SKM-1 (cell line): Measurements from ENCODE around the gene UBAC2.
"Not testable (repeated sequence)": the region's sequence is repeated elsewhere in the genome, so short reads cannot be mapped to it uniquely, and the experiment has no call there.

ENCODE experiments used
- DNase-seq: peaks from one replicate; lab custom pipeline; 2025; ENCODE audit not compliant: unreplicated experiment; lab: John Stamatoyannopoulos, UW

UBAC2 gene

GRCh38 chr13:99386495-99386894 lies 185.8 kb downstream of the UBAC2 start:
- DNase-seq: no peak

- DNase-seq: no peak
These were observed 186.5 kb downstream of the UBAC2 start for GRCh38 chr13:99386911-99387788.

DNA sequence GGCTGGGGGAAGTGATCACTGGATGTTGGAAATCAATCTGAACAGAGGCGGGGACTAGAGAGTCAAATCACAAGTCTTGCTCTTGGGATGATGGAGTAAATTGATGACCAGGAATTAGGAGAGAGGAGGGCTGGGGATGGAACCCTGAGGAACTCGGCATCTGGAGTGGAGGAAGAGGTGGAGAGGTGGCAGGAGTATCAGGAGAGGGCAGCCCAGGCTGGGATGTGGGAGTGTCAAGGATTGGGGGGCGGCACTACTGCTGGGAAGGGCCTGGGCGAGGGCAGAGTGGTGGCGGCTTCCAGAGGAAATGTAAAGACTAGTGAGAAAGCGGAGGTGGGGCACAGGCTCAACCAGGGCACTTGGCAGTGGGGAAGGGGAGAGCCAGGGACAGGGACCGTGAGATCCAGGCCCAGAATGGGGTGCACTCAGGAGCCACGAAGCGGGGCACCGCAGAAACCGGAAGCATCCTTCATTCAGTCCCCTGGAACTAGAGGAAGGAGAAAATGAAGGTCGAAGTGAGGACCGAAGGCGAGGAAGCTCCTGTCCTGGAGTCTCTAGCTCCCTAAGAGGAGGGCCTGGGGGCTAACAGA lies 187.8 kb downstream of the UBAC2 start:
- DNase-seq: no peak

DNA sequence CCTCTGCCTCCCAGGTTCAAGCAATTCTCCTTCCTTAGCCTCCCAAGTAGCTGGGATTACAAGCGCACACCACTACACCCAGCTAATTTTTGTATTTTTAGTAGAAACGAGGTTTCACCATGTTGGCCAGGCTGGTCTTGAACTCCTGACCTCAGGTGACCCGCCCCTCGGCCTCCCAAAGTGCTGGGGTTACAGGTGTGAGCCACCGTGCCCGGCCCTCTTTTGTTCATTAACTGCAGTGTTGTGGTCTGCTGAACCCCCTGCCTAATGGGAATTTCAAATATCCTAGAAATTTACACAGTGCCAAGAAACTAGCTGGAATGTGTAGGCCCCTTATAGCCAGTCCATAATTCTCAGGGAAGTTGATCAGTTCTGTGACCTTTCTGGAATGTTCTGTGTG lies 188.4 kb downstream of the UBAC2 start:
- DNase-seq: not testable (repeated sequence)

- no peak for DNase-seq
These were observed 189.1 kb downstream of the UBAC2 start for GRCh38 chr13:99389520-99390304.

GRCh38 chr13:99390601-99391000 lies 189.9 kb downstream of the UBAC2 start:
- no peak for DNase-seq

DNA sequence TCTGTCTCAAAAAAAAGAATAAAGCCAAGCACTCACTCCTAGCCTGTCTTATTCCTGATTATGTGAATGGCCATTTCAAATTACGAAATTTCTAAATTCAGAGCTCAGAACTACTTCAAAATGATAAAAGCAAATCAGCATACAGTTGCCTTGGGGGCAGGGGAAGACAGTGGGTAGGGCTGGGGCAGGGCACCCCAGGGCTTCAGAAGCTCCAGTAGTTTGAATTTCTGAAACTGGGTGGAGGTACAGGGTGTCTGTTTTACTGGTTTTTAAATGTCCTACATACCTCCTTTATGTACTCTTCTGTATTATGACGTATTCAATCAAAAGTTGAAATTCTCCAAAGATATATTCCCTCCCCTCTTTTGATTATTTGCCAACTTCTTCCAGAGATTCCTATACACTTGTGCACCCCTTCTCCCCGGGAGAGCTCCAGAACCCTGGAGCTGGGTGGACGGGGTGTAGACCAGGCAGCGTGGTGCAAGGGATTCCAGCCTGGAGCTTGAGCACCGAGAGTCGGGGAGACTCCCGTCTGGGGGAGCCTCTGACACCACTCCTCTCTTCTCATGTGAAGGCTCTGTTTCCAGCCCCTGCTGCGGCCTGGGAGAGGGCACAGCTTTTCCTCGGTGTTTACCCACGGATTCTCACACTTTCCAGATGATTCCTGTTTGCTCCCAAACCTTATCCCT lies 191.3 kb downstream of the UBAC2 start:
- no peak for DNase-seq

- DNase-seq: no peak
These were observed 191.9 kb downstream of the UBAC2 start for GRCh38 chr13:99392470-99393135.

DNA sequence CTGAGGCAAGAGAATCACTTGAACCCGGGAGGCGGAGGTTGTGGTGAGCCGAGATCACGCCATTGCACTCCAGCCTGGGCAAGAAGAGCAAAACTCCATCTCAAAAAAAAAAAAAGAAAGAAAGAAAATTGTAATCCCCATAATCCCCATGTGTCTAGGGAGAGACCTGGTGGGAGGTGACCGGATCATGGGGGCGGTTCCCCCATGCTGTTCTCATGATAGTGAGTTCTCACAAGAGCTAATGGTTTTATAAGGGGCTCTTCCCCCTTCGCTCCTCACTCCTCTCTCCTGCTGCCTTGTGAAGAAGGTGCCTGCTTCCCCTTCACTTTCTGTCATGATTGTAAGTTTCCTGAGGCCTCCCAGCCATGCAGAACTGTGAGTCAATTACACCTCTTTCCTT lies 192.7 kb downstream of the UBAC2 start:
- not testable (repeated sequence) for DNase-seq

DNA sequence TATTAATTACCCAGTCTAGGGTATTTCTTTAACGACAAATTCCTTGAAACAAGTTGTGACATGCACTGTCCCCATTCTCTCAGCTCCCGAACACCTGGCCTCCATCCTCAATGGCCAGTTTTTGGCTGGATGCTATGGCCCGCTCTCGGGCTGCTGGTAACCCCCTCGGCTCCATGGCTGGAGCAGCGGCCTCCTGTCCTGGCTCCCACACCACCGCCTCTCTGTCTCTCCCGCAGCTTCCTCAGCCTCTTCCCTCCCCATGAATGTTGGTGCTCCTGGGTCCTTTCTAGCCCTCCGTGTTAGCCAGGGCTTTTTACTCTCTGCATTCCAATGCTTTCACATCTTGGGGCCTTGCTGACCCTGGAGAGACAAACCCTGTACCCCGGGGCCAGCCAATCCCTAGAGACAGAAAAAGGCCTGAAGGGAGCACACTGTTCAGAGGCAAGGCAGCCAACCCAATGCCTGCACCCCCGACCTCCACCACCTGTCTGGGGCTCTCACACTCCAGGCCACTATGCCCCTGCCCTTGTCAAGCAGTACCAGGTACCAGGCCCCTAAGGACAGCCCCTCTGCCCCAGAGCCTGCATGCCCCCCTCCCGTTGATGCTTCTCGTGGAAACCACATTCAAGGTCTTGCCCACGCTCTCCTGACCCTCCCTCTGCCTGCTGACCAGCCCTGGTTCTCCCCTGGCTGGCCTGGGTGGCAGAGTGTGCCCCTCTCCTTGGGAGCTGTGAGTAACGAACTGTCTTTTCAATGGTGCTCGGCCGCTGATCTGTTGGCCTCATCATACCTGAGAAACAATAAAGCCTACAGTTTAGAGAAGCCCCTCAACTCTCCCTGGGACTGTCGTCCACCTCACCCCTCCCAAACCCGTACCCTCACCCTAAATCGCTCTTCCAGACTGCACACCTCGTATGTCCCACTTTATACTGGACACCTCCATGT lies 193.4 kb downstream of the UBAC2 start:
- no peak for DNase-seq

- no peak for DNase-seq
These were observed 194.8 kb downstream of the UBAC2 start for GRCh38 chr13:99395436-99395835.

DNA sequence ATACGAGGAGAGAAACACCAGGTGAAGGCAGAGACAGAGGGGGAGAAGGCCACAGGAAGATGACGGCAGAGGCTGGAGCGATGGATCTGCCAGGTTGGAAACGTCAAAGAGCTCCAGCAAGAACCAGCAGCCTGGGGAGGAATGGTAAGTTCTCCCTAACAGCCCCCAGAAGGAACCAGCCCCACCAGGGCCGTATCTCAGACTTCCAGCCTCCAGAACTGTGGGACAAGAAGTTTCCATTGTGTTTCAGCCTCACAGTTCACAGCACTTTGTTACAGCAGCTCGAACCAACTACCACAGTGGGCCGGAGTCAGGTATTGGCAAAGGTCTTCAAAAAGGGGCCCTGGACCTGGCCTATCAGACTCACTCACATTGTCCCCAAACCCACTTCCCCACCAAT lies 195.8 kb downstream of the UBAC2 start:
- no peak for DNase-seq

GRCh38 chr13:99398071-99398470 lies 197.4 kb downstream of the UBAC2 start:
- DNase-seq: no peak

GRCh38 chr13:99398916-99399622 lies 198.4 kb downstream of the UBAC2 start:
- DNase-seq: no peak

DNA sequence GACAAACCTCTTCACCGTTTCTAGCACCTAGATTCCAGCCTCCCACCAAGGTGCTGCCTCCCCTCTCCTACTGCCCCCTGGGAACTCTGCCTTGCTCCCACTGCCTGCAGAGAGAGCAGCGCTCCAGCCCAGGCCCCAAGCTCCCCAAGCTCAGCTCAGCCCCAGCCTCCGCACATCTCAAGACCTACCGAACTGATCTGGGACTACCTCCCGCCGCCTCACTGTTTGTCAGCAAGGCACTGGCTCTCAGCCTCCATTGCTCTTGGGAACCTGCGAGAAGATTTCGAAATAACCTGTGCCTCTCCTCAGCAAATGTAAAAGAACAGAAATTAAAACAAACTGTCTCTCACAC lies 198.9 kb downstream of the UBAC2 start:
- no peak for DNase-seq

DNA sequence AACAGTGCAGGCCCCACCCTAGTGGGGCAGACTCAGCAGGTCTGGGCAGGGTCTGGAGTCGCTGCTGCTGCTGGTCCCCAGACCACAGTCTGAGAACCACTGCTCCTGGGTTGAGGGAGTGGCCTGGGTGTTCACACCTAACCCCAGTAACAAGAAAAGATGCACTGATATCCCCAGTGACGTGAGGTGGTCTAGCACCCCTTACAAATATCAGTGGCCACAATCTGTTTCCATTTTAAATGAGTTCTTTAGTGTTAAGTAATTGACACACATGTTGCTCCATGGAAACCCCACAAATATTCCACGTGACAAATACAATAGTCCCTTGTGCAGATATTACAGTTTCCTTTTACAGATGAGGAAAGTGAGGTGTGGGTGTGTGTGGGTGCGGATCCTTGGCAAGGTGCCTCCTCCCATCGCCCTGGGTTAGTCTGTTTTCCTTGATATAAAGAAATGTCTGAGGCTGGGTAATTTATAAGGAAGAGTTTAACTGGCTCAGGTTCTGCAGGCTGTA lies 202.9 kb downstream of the UBAC2 start:
- no peak for DNase-seq

GRCh38 chr13:99404005-99404755 lies 203.5 kb downstream of the UBAC2 start:
- no peak for DNase-seq

DNA sequence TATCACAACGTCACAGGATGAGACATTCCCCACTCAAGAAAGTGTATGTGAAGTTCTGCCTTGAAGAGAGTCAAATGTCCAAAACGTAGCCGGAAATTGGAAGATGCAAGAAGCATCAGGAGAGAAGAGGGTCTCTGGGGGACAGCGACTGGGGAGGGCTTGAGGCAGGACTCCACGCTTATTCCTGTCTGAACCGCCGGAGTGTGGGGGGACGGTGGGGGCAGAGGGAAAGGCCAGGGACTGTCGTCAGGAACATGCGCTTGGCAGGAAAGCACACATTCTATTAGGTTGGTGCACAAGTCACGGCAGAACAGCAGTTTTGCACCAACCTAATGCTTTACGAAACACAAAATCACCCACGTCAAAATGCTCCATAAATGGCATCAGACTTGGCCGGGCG lies 205.3 kb downstream of the UBAC2 start:
- no peak for DNase-seq
